GM12878 (cell line): ENCODE data around the gene KIF2A.

ENCODE experiments used
- BCL11A ChIP-seq: IDR thresholded peaks from 2 replicates; pipeline ENCODE4 v1.6.1; 2011; ENCODE audit warnings: low read depth, low read length
- CTCF ChIP-seq, 3 experiments: IDR thresholded peaks in 2 of 3; conservative IDR thresholded peaks in 1 of 3; 2 replicates each; pipeline ENCODE4 v1.5.1; 2011; ENCODE audit warnings: low read depth in 3 of 3, low read length in 3 of 3, mild to moderate bottlenecking in 3 of 3, control low read depth in 2 of 3, moderate library complexity in 2 of 3, inconsistent platforms in 1 of 3, mixed read lengths in 1 of 3; ENCODE audit not compliant: control insufficient read depth in 2 of 3, insufficient read depth in 1 of 3; ENCODE audit errors: extremely low read depth in 1 of 3
- GABPA ChIP-seq: IDR thresholded peaks from 2 replicates; pipeline ENCODE4 v1.6.1; 2014; ENCODE audit warnings: antibody characterized with exemption, low read depth, mild to moderate bottlenecking, inconsistent platforms
- GATAD2B ChIP-seq: fragments of 450-650 bp; conservative IDR thresholded peaks from 2 replicates; pipeline ENCODE4 v1.6.1; 2017; ENCODE audit warnings: low read depth, mild to moderate bottlenecking, moderate library complexity
- NFXL1 ChIP-seq: fragments of 450-650 bp; IDR thresholded peaks from 2 replicates; pipeline ENCODE4 v1.6.1; 2017; ENCODE audit warnings: antibody characterized with exemption, mild to moderate bottlenecking, borderline replicate concordance
- NRF1 ChIP-seq: conservative IDR thresholded peaks from 2 replicates; pipeline ENCODE4 v1.6.1; 2011; ENCODE audit warnings: mild to moderate bottlenecking, low read depth, low read length, improper control_type of control experiment
- POLR2A ChIP-seq: IDR thresholded peaks from 2 replicates; pipeline ENCODE4 v1.6.1; 2011; ENCODE audit warnings: low read depth, mild to moderate bottlenecking, low read length
- POLR2AphosphoS5 ChIP-seq: IDR thresholded peaks from 2 replicates; pipeline ENCODE4 v1.6.1; 2011; ENCODE audit warnings: mild to moderate bottlenecking, low read length, inconsistent platforms
- YBX1 ChIP-seq: fragments of 450-650 bp; IDR thresholded peaks from 2 replicates; pipeline ENCODE4 v1.6.1; 2016; ENCODE audit warnings: antibody characterized with exemption
- ZNF207 ChIP-seq: fragments of 450-650 bp; IDR thresholded peaks from 2 replicates; pipeline ENCODE4 v1.6.1; 2014; ENCODE audit warnings: antibody characterized with exemption, mild to moderate bottlenecking, borderline replicate concordance
- ZNF384 ChIP-seq: IDR thresholded peaks from 2 replicates; pipeline ENCODE4 v1.6.1; 2012; ENCODE audit warnings: low read depth, mild to moderate bottlenecking, low read length, improper control_type of control experiment, borderline replicate concordance
- TF ChIP-seq, protein P1 (sequence below): fragments of 450-650 bp; IDR thresholded peaks from 2 replicates; pipeline ENCODE4 v1.6.1; 2016; ENCODE audit warnings: mild to moderate bottlenecking
- TF ChIP-seq, protein P2 (sequence below): fragments of 450-650 bp; IDR thresholded peaks from 2 replicates; pipeline ENCODE4 v1.6.1; 2017; ENCODE audit warnings: mild to moderate bottlenecking, moderate library complexity

DNA sequence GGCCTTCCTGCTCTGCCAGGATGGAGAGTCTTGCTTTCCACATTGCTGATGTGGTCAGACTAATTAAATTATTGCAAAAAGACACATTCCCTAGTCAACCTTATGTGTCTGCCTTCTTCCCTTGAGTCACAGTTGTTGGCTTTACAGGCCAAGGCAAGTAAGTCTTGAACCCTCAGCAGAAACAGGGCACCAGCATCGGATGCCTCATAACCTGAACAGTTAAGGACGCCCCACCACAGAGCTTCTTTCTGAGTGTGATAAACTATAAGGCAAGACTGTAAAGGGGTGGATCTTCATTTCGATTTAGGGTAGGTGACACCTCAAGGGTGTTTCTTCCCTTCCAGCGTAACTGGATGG lies 670 bp upstream of the KIF2A start:
- TF ChIP-seq POLR2AphosphoS5: no peak
- no peak for TF ChIP-seq CTCF (IDR thresholded peaks at IDR 0.05 in 2 of 3, conservative IDR thresholded peaks at IDR 0.05 in 1 of 3; ENCODE audit: control insufficient read depth in 2 of 3, extremely low read depth in 1 of 3, insufficient read depth in 1 of 3, low read depth in 3 of 3, low read length in 3 of 3)
- no peak for TF ChIP-seq ZNF207
- TF ChIP-seq NFXL1: no peak
- TF ChIP-seq POLR2A: no peak
- TF ChIP-seq GABPA: no peak
- TF ChIP-seq, protein P1, sequence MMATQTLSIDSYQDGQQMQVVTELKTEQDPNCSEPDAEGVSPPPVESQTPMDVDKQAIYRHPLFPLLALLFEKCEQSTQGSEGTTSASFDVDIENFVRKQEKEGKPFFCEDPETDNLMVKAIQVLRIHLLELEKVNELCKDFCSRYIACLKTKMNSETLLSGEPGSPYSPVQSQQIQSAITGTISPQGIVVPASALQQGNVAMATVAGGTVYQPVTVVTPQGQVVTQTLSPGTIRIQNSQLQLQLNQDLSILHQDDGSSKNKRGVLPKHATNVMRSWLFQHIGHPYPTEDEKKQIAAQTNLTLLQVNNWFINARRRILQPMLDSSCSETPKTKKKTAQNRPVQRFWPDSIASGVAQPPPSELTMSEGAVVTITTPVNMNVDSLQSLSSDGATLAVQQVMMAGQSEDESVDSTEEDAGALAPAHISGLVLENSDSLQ: no peak
- no peak for TF ChIP-seq BCL11A
- no peak for TF ChIP-seq NRF1
- no peak for TF ChIP-seq YBX1
- TF ChIP-seq, protein P2, sequence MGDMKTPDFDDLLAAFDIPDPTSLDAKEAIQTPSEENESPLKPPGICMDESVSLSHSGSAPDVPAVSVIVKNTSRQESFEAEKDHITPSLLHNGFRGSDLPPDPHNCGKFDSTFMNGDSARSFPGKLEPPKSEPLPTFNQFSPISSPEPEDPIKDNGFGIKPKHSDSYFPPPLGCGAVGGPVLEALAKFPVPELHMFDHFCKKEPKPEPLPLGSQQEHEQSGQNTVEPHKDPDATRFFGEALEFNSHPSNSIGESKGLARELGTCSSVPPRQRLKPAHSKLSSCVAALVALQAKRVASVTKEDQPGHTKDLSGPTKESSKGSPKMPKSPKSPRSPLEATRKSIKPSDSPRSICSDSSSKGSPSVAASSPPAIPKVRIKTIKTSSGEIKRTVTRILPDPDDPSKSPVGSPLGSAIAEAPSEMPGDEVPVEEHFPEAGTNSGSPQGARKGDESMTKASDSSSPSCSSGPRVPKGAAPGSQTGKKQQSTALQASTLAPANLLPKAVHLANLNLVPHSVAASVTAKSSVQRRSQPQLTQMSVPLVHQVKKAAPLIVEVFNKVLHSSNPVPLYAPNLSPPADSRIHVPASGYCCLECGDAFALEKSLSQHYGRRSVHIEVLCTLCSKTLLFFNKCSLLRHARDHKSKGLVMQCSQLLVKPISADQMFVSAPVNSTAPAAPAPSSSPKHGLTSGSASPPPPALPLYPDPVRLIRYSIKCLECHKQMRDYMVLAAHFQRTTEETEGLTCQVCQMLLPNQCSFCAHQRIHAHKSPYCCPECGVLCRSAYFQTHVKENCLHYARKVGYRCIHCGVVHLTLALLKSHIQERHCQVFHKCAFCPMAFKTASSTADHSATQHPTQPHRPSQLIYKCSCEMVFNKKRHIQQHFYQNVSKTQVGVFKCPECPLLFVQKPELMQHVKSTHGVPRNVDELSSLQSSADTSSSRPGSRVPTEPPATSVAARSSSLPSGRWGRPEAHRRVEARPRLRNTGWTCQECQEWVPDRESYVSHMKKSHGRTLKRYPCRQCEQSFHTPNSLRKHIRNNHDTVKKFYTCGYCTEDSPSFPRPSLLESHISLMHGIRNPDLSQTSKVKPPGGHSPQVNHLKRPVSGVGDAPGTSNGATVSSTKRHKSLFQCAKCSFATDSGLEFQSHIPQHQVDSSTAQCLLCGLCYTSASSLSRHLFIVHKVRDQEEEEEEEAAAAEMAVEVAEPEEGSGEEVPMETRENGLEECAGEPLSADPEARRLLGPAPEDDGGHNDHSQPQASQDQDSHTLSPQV: no peak
- TF ChIP-seq ZNF384: no peak
- no peak for TF ChIP-seq GATAD2B
